Calu3 (cell line): ENCODE data around the gene TMEM91. TPM values are rescaled to one million over a fixed set of nuclear protein-coding genes. Genes with fewer than 3 reads are reported as not detected.
A peak's percentile ranks its signal among the peaks of the same experiment; 100 is the strongest.
"Not testable (repeated sequence)": the region's sequence is repeated elsewhere in the genome, so short reads cannot be mapped to it uniquely, and the experiment has no call there.

Experiments
- BruUV-seq: library from RNA; stranded (reverse); fragments of 400-500 nt; replicated peaks from 2 replicates; lab custom pipeline; 2021; lab: Mats Ljungman, UMichigan
- CTCF ChIA-PET: fragments of 300-600 bp; sonication (Branson Sonifier 250); formaldehyde crosslinking; loops from one replicate; lab custom pipeline; 2022; ENCODE audit warnings: antibody characterized with exemption; lab: Charles Lee
- DNase-seq: peaks from one replicate; pipeline ENCODE4 v3.0.0; 2022
- H3K27ac Mint-ChIP-seq: one replicate; pipeline ENCODE4 v1.8.0; 2022; ENCODE audit warnings: mixed read lengths; ENCODE audit not compliant: unreplicated experiment
- H3K27me3 Mint-ChIP-seq: one replicate; pipeline ENCODE4 v1.8.0; 2022; ENCODE audit warnings: mixed read lengths; ENCODE audit not compliant: unreplicated experiment
- H3K36me3 Mint-ChIP-seq: one replicate; pipeline ENCODE4 v1.8.0; 2022; ENCODE audit warnings: mild to moderate bottlenecking, moderate library complexity, mixed read lengths; ENCODE audit not compliant: insufficient read depth, unreplicated experiment
- H3K4me1 Mint-ChIP-seq: one replicate; pipeline ENCODE4 v1.8.0; 2022; ENCODE audit warnings: mild to moderate bottlenecking, low read depth, mixed read lengths; ENCODE audit not compliant: unreplicated experiment
- H3K4me3 Mint-ChIP-seq: one replicate; pipeline ENCODE4 v1.8.0; 2022; ENCODE audit warnings: mild to moderate bottlenecking, low read depth, moderate library complexity, mixed read lengths; ENCODE audit not compliant: unreplicated experiment
- H3K9me3 Mint-ChIP-seq: one replicate; pipeline ENCODE4 v1.8.0; 2022; ENCODE audit warnings: low read depth, mixed read lengths; ENCODE audit not compliant: unreplicated experiment
- intact Hi-C: fragments of 100-400 bp; cut with micrococcal nuclease; formaldehyde crosslinking; loops from one replicate; pipeline ENCODE4 v1.10.0; 2022; ENCODE audit not compliant: unreplicated experiment
- total RNA-seq: library from RNA; stranded (reverse); gene quantifications from 2 replicates; pipeline ENCODE4 v1.2.3, GENCODE V29; 2022
- TF ChIP-seq, protein P1 (sequence below): fragments of 200-600 bp; IDR thresholded peaks from one replicate; pipeline ENCODE4 v1.8.0; 2022; ENCODE audit warnings: antibody characterized with exemption; ENCODE audit not compliant: unreplicated experiment

The TMEM91 gene
- total RNA-seq, 1 experiment from 2014 or later = 3.9 TPM

DNA sequence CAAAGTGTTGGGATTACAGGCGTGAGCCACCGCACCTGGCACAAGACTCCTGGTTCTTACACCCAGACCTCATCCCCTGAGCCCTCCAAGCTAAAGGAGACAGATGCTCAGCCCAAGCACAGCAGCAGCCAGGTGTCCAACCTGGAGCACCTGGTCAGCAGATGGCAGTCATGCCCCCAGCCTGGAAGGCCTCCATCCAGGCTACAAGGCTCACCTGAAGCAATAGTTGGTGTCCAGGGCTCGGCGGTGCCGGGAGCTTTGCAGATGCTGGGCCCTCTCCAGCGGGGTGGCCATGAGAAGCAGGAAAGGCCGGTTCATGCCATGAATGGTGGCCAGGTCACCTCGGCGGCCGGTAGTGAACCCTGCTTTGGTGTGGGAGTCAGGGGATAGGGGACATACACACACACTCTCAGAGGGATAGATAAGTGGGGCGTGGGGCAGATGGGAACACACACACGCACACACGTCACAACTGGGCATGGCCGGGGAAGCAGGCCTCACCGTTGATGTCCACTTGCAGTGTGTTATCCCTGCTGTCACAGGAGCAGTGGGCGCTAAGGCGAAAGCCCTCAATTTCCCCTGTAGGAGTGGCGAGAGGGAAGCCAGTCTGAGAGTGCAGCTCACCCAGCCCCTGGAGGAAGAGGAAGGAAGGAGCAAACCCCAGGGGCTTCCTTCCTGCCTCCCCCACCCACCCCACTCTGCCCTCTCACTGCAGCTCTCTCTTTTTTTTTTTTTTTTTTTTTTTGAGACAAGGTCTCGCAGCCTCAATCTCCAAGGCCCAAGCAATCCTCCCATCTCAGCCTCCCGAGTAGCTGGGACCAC is 34.5 kb upstream of the TMEM91 start:
- Mint-ChIP-seq H3K27ac (no peak overlapping the region), H3K4me1 (no peaks in the 10 kb centered on the region), H3K9me3 (no peaks in the 10 kb centered on the region), H3K27me3 (no peaks in the 10 kb centered on the region), H3K36me3 (peaks cover 7% of the 10 kb centered on the region), H3K4me3 (no peak overlapping the region)
- DNase-seq = peak; percentile 69
- TF ChIP-seq, protein P1, sequence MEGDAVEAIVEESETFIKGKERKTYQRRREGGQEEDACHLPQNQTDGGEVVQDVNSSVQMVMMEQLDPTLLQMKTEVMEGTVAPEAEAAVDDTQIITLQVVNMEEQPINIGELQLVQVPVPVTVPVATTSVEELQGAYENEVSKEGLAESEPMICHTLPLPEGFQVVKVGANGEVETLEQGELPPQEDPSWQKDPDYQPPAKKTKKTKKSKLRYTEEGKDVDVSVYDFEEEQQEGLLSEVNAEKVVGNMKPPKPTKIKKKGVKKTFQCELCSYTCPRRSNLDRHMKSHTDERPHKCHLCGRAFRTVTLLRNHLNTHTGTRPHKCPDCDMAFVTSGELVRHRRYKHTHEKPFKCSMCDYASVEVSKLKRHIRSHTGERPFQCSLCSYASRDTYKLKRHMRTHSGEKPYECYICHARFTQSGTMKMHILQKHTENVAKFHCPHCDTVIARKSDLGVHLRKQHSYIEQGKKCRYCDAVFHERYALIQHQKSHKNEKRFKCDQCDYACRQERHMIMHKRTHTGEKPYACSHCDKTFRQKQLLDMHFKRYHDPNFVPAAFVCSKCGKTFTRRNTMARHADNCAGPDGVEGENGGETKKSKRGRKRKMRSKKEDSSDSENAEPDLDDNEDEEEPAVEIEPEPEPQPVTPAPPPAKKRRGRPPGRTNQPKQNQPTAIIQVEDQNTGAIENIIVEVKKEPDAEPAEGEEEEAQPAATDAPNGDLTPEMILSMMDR = peak; percentile 30
- BruUV-seq = no TSS peak
- intact Hi-C loops = loop anchor here (10.0 kb wide), 1 partner anchor 233 kb away; the partner anchor contains the start of gene CEACAM21
- CTCF ChIA-PET = interaction anchor here (0.7 to 1.8 kb wide), 5 partner anchors 9 to 563 kb away, joined by 4 to 7 read pairs (median 6); partner anchors contain the start of genes DMAC2 and HNRNPUL1

DNA sequence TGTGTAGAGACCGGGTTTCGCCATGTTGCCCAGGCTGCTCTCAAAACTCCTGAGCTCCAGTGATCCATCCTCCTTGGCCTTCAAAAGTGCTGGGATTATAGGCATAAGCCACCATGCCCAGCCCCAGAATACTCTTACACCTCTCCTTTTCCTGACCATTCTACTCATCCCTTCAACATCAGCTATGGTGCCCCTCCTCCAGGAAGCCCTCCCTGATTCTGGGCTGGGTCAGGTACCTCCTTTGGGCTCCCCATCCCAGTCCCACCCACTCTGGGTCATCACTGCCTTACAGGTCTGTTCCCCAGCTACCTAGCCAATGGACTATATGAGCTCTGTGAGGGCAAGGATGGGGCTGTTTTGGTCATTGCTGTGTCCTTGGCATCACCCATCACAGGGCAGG is 32.2 kb upstream of the TMEM91 start:
- Mint-ChIP-seq H3K36me3 (peaks cover 7% of the 10 kb centered on the region), H3K27ac (no peak overlapping the region), H3K4me3 (no peak overlapping the region), H3K27me3 (no peaks in the 10 kb centered on the region), H3K9me3 (no peaks in the 10 kb centered on the region), H3K4me1 (no peaks in the 10 kb centered on the region)
- CTCF ChIA-PET = no interaction called here
- intact Hi-C loops = loop anchor here (10.0 kb wide), 1 partner anchor 231 kb away; the partner anchor contains the start of gene CEACAM21
- DNase-seq = no peak
- TF ChIP-seq, protein P1 = no peak
- no TSS peak for BruUV-seq

DNA sequence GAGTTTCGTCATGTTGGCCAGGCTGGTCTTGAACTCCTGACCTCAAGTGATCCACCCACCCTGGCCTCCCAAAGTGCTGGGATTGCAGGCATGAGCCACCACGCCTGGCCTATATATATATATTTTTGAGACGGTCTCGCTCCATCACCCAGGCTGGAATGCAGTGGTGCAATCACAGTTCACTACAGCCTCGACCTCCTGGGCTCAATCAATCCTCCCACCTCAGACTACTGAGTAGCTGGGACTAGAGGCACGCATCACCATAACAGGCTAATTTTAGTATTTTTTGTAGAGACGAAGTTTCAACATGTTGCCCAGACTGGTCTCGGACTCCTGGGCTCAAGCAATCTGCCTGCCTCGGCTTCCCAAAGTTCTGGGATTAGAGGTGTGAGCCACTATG is 29.4 kb upstream of the TMEM91 start:
- peaks cover 16% of the 10 kb centered on the region for H3K4me1 Mint-ChIP-seq

GRCh38 chr19:41350735-41351338 is 25.5 kb upstream of the TMEM91 start:
- Mint-ChIP-seq H3K4me1 (peaks cover 21% of the 10 kb centered on the region), H3K27me3 (no peaks in the 10 kb centered on the region), H3K4me3 (peak overlapping the region; percentile 89), H3K9me3 (no peaks in the 10 kb centered on the region), H3K36me3 (peaks cover 42% of the 10 kb centered on the region), H3K27ac (peak overlapping the region; percentile 50)
- TF ChIP-seq, protein P1 = no peak
- CTCF ChIA-PET = interaction anchor here (0.5 to 3.4 kb wide), 6 partner anchors 9 to 217 kb away, joined by 4 to 23 read pairs (median 5); partner anchors contain the start of gene B9D2
- DNase-seq = no peak
- no TSS peak for BruUV-seq
- intact Hi-C loops = loop anchor here (10.0 kb wide), 1 partner anchor 84 kb away; the partner anchor contains the start of gene DMAC2

More for the DNA sequence above, 29.4 kb upstream of the TMEM91 start:
- peaks cover 17% of the 10 kb centered on the region for H3K36me3 Mint-ChIP-seq
- CTCF ChIA-PET = interaction anchor here (0.6 kb wide), 2 partner anchors 31 to 49 kb away, joined by 3 to 4 read pairs; no protein-coding TSS in a partner anchor
- not testable (repeated sequence) for DNase-seq, H3K9me3 Mint-ChIP-seq, H3K27ac Mint-ChIP-seq, BruUV-seq, H3K27me3 Mint-ChIP-seq, H3K4me3 Mint-ChIP-seq
- intact Hi-C loops = loop anchor here (10.0 kb wide), 1 partner anchor 228 kb away; the partner anchor contains the start of gene CEACAM21
